Measurements from ENCODE around the gene SCEL.

The SCEL gene

GRCh38 chr13:77536358-77536757 is 852 bp downstream of the SCEL start:
- Histone ChIP-seq H3K9ac (ENCODE audit: low read depth, low read length) (no peak overlapping the region), H3K27me3 (ENCODE audit: control insufficient read depth, insufficient read depth, low read length) (no peaks in the 10 kb centered on the region), H3K4me3 (ENCODE audit: low read depth, low read length) (no peak overlapping the region), H3K36me3 (ENCODE audit: control insufficient read depth, insufficient read depth, low read length) (no peaks in the 10 kb centered on the region), H3K27ac (ENCODE audit: low read depth, low read length) (no peak overlapping the region), H3K9me3 (ENCODE audit: control insufficient read depth, insufficient read depth, low read length) (no peaks in the 10 kb centered on the region), H3K4me1 (ENCODE audit: control insufficient read depth, insufficient read depth, low read length) (no peaks in the 10 kb centered on the region)

DNA sequence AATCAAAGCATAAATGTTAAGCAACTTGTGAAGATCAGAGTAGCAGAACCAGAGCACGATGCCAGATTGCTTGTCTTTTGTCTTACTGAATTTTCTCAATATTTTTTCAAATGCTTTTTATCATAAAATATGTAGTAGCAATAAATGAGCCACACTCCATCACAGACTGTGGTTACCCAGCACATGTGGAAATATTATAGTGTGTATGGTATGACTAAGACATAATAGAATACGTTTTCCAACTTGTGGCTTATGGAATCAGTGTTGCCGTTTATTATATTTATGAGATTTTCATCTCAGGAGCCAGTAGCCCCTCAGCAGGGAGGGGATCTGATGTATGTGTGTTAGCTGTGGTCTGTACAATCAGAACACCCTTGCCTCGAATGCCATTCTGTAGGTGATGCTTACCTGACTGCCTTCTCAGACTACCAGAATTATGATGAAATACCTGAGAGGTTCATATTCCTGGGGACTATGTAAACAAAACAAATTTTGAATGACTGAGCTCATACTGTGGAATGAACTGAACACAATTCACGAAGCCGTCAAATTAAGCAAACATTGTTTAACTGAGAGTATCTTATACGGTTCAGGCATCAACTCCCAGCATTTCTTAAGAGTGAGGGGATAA is 1.9 kb downstream of the SCEL start:
- Histone ChIP-seq H3K4me3 (ENCODE audit: low read depth, low read length) (no peak overlapping the region), H3K9ac (ENCODE audit: low read depth, low read length) (no peak overlapping the region), H3K27ac (ENCODE audit: low read depth, low read length) (no peak overlapping the region), H3K27me3 (ENCODE audit: control insufficient read depth, insufficient read depth, low read length) (no peaks in the 10 kb centered on the region), H3K36me3 (ENCODE audit: control insufficient read depth, insufficient read depth, low read length) (no peaks in the 10 kb centered on the region), H3K9me3 (ENCODE audit: control insufficient read depth, insufficient read depth, low read length) (no peaks in the 10 kb centered on the region), H3K4me1 (ENCODE audit: control insufficient read depth, insufficient read depth, low read length) (no peaks in the 10 kb centered on the region)

GRCh38 chr13:77543711-77544110 is 8.2 kb downstream of the SCEL start:
- Histone ChIP-seq H3K9me3 (ENCODE audit: control insufficient read depth, insufficient read depth, low read length) (no peaks in the 10 kb centered on the region), H3K36me3 (ENCODE audit: control insufficient read depth, insufficient read depth, low read length) (no peaks in the 10 kb centered on the region), H3K9ac (ENCODE audit: low read depth, low read length) (no peak overlapping the region), H3K4me3 (ENCODE audit: low read depth, low read length) (no peak overlapping the region), H3K4me1 (ENCODE audit: control insufficient read depth, insufficient read depth, low read length) (no peaks in the 10 kb centered on the region), H3K27me3 (ENCODE audit: control insufficient read depth, insufficient read depth, low read length) (no peaks in the 10 kb centered on the region), H3K27ac (ENCODE audit: low read depth, low read length) (no peak overlapping the region)

GRCh38 chr13:77544355-77544754 is 8.8 kb downstream of the SCEL start:
- Histone ChIP-seq H3K4me3 (ENCODE audit: low read depth, low read length) (no peak overlapping the region), H3K36me3 (ENCODE audit: control insufficient read depth, insufficient read depth, low read length) (no peaks in the 10 kb centered on the region), H3K9ac (ENCODE audit: low read depth, low read length) (no peak overlapping the region), H3K27me3 (ENCODE audit: control insufficient read depth, insufficient read depth, low read length) (no peaks in the 10 kb centered on the region), H3K4me1 (ENCODE audit: control insufficient read depth, insufficient read depth, low read length) (no peaks in the 10 kb centered on the region), H3K27ac (ENCODE audit: low read depth, low read length) (no peak overlapping the region), H3K9me3 (ENCODE audit: control insufficient read depth, insufficient read depth, low read length) (no peaks in the 10 kb centered on the region)

DNA sequence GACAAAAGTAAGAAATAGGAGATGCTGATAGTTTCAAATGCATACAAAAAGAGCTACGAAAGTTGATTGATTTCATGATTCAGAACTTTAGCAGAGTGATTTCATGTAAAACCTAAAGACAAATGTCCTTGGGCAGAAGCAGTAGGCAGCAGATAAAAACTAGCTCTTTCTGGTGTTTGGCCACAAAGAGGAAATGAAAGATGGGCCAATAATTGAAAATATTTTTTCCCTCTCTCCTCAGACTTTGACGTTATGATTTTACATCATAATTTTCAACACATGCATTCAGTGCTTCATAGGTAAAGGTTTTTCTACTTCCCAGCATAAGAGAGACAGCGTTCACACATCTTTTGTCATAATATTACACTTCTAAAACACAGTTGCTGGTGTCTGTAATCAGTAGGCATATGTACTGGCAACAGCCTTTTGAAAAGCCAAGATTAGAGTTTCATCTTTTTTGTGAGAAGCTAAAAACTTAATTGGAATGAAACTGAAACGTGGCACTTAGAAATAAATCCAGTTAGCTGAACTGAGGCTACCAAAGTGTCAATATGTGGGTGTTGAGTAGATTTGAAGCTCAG is 9.3 kb downstream of the SCEL start:
- Histone ChIP-seq H3K4me3 (ENCODE audit: low read depth, low read length) (no peak overlapping the region), H3K9me3 (ENCODE audit: control insufficient read depth, insufficient read depth, low read length) (no peaks in the 10 kb centered on the region), H3K27me3 (ENCODE audit: control insufficient read depth, insufficient read depth, low read length) (no peaks in the 10 kb centered on the region), H3K4me1 (ENCODE audit: control insufficient read depth, insufficient read depth, low read length) (no peaks in the 10 kb centered on the region), H3K36me3 (ENCODE audit: control insufficient read depth, insufficient read depth, low read length) (no peaks in the 10 kb centered on the region), H3K9ac (ENCODE audit: low read depth, low read length) (no peak overlapping the region), H3K27ac (ENCODE audit: low read depth, low read length) (no peak overlapping the region)

GRCh38 chr13:77545626-77546412 is 10.3 kb downstream of the SCEL start:
- Histone ChIP-seq H3K27me3 (ENCODE audit: control insufficient read depth, insufficient read depth, low read length) (no peaks in the 10 kb centered on the region), H3K27ac (ENCODE audit: low read depth, low read length) (no peak overlapping the region), H3K4me1 (ENCODE audit: control insufficient read depth, insufficient read depth, low read length) (no peaks in the 10 kb centered on the region), H3K9me3 (ENCODE audit: control insufficient read depth, insufficient read depth, low read length) (no peaks in the 10 kb centered on the region), H3K4me3 (ENCODE audit: low read depth, low read length) (no peak overlapping the region), H3K36me3 (ENCODE audit: control insufficient read depth, insufficient read depth, low read length) (no peaks in the 10 kb centered on the region), H3K9ac (ENCODE audit: low read depth, low read length) (no peak overlapping the region)

DNA sequence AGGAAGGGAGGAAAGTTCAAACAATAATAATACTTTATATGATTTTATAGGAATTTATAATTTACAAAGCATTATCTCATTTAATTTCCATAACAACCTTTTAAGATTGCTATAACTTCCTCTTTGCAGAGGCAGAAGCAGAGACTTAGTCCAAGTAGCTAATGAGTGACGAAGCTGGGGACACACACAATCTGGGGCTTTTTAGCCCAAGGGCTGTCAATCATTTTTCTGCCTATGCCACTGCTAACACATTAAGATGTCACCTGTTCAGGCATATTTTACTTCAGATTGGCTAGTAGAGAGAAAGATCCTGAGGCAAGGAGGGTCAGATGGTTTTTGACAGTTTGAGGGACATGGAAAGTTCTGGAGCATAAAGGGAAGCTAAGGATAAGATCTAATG is 12.6 kb downstream of the SCEL start:
- H3K4me3 ChIP-seq (ENCODE audit: low read depth, low read length) = no peak overlapping the region
- H3K9me3 ChIP-seq (ENCODE audit: control insufficient read depth, insufficient read depth, low read length) = no peaks in the 10 kb centered on the region
- no peaks in the 10 kb centered on the region for H3K36me3 ChIP-seq (ENCODE audit: control insufficient read depth, insufficient read depth, low read length)
- H3K4me1 ChIP-seq (ENCODE audit: control insufficient read depth, insufficient read depth, low read length) = no peaks in the 10 kb centered on the region
- H3K27ac ChIP-seq (ENCODE audit: low read depth, low read length) = no peak overlapping the region
- H3K27me3 ChIP-seq (ENCODE audit: control insufficient read depth, insufficient read depth, low read length) = no peaks in the 10 kb centered on the region
- no peak overlapping the region for H3K9ac ChIP-seq (ENCODE audit: low read depth, low read length)

GRCh38 chr13:77548594-77548993 is 13.1 kb downstream of the SCEL start:
- Histone ChIP-seq H3K9me3 (ENCODE audit: control insufficient read depth, insufficient read depth, low read length) (no peaks in the 10 kb centered on the region), H3K27me3 (ENCODE audit: control insufficient read depth, insufficient read depth, low read length) (no peaks in the 10 kb centered on the region), H3K4me1 (ENCODE audit: control insufficient read depth, insufficient read depth, low read length) (no peaks in the 10 kb centered on the region), H3K27ac (ENCODE audit: low read depth, low read length) (no peak overlapping the region), H3K4me3 (ENCODE audit: low read depth, low read length) (no peak overlapping the region), H3K9ac (ENCODE audit: low read depth, low read length) (no peak overlapping the region), H3K36me3 (ENCODE audit: control insufficient read depth, insufficient read depth, low read length) (no peaks in the 10 kb centered on the region)

- Histone ChIP-seq H3K4me3 (ENCODE audit: low read depth, low read length) (no peak overlapping the region), H3K9ac (ENCODE audit: low read depth, low read length) (no peak overlapping the region), H3K27me3 (ENCODE audit: control insufficient read depth, insufficient read depth, low read length) (no peaks in the 10 kb centered on the region), H3K27ac (ENCODE audit: low read depth, low read length) (no peak overlapping the region), H3K4me1 (ENCODE audit: control insufficient read depth, insufficient read depth, low read length) (no peaks in the 10 kb centered on the region), H3K9me3 (ENCODE audit: control insufficient read depth, insufficient read depth, low read length) (no peaks in the 10 kb centered on the region), H3K36me3 (ENCODE audit: control insufficient read depth, insufficient read depth, low read length) (no peaks in the 10 kb centered on the region)
Measured at GRCh38 chr13:77554069-77554468, 18.6 kb downstream of the SCEL start.

DNA sequence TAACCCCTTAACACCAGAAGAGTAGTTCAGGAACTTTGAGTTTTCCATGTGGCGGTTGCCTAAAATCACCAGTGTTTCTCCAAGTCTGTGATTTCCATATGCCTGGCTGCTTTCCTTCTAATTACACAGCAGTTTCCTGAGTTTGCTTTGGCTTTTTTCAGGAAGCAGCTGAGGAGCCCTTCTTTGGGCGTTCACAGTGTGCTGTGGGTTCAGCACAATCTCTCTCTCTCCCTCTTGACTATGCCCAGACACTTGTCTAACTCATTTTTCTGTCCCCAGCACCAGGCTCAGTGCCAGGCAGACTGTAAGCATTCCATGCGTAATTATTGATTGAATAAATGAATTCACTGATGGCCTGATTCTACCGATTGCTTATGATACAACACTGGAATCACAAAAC is 19.7 kb downstream of the SCEL start:
- H3K27me3 ChIP-seq (ENCODE audit: control insufficient read depth, insufficient read depth, low read length) = no peaks in the 10 kb centered on the region
- no peak overlapping the region for H3K27ac ChIP-seq (ENCODE audit: low read depth, low read length)
- no peaks in the 10 kb centered on the region for H3K36me3 ChIP-seq (ENCODE audit: control insufficient read depth, insufficient read depth, low read length)
- H3K9ac ChIP-seq (ENCODE audit: low read depth, low read length) = no peak overlapping the region
- H3K4me1 ChIP-seq (ENCODE audit: control insufficient read depth, insufficient read depth, low read length) = no peaks in the 10 kb centered on the region
- H3K4me3 ChIP-seq (ENCODE audit: low read depth, low read length) = no peak overlapping the region
- no peaks in the 10 kb centered on the region for H3K9me3 ChIP-seq (ENCODE audit: control insufficient read depth, insufficient read depth, low read length)

DNA sequence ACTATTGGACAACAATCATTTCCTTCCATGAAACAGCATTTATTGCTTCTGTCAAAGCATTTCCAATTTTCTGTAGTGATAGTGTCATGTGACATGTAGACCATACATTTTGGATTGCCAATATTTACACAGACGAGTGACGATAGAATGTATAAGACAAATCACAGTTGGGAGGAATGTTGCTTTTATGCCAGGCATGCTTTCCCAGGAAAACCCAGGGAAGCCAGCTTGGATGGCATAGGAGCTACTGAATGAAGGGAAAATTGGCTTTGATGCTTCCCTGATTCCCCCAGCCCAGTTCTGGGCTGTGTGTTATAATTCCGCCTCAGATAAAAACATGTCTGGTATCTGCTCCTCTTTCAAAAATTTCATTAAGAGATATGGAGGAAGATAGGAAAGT is 22.5 kb downstream of the SCEL start:
- H3K27me3 ChIP-seq (ENCODE audit: control insufficient read depth, insufficient read depth, low read length) = no peaks in the 10 kb centered on the region
- H3K27ac ChIP-seq (ENCODE audit: low read depth, low read length) = no peak overlapping the region
- no peaks in the 10 kb centered on the region for H3K4me1 ChIP-seq (ENCODE audit: control insufficient read depth, insufficient read depth, low read length)
- no peaks in the 10 kb centered on the region for H3K9me3 ChIP-seq (ENCODE audit: control insufficient read depth, insufficient read depth, low read length)
- no peak overlapping the region for H3K9ac ChIP-seq (ENCODE audit: low read depth, low read length)
- H3K4me3 ChIP-seq (ENCODE audit: low read depth, low read length) = no peak overlapping the region
- no peaks in the 10 kb centered on the region for H3K36me3 ChIP-seq (ENCODE audit: control insufficient read depth, insufficient read depth, low read length)
